ENCODE results near the gene MCRIP2. TPM values are rescaled to one million over a fixed set of nuclear protein-coding genes. Genes with fewer than 3 reads are reported as not detected.
A peak's percentile ranks its signal among the peaks of the same experiment; 100 is the strongest.

The MCRIP2 gene
- total and polyA plus RNA-seq, 9 of the 15 experiments (the other 6 are each of a cell fraction or from before 2014, with no cell fraction given): 0.80 to 120 (median 35.2) TPM

DNA sequence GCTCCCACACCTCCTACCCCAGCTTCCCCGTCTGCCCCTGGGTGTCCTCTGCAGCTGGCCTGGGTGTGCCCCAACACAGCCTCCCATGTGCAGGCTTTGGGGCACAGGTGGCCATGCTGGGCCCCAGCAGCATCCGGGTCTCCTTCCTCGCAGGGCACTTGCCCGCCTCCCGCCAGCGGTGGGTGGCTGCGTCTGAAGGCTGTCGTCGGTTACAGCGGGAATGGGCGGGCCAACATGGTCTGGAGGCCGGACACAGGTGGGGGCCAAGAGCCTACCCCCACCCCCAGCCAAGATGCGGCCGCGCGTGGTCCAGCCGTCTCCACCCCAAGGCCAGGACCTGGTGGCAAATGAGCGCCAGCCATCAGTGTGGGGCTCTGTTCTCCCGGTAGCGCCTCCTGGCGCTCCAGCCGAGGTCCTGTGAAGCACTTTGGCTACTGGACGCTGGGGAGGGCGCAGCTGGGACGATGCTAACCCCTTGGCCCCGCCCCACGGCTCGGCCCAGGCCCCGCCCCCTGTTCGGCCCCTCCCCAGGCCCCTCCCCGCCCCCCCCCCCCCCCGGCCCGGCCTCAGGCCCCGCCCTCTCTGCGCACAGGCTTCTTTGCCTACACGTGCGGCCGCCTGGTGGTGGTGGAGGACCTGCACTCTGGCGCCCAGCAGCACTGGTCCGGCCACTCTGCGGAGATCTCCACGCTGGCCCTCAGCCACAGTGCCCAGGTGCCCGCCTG is 19.0 kb downstream of the MCRIP2 start (continued):
- TF ChIP-seq, protein P1, sequence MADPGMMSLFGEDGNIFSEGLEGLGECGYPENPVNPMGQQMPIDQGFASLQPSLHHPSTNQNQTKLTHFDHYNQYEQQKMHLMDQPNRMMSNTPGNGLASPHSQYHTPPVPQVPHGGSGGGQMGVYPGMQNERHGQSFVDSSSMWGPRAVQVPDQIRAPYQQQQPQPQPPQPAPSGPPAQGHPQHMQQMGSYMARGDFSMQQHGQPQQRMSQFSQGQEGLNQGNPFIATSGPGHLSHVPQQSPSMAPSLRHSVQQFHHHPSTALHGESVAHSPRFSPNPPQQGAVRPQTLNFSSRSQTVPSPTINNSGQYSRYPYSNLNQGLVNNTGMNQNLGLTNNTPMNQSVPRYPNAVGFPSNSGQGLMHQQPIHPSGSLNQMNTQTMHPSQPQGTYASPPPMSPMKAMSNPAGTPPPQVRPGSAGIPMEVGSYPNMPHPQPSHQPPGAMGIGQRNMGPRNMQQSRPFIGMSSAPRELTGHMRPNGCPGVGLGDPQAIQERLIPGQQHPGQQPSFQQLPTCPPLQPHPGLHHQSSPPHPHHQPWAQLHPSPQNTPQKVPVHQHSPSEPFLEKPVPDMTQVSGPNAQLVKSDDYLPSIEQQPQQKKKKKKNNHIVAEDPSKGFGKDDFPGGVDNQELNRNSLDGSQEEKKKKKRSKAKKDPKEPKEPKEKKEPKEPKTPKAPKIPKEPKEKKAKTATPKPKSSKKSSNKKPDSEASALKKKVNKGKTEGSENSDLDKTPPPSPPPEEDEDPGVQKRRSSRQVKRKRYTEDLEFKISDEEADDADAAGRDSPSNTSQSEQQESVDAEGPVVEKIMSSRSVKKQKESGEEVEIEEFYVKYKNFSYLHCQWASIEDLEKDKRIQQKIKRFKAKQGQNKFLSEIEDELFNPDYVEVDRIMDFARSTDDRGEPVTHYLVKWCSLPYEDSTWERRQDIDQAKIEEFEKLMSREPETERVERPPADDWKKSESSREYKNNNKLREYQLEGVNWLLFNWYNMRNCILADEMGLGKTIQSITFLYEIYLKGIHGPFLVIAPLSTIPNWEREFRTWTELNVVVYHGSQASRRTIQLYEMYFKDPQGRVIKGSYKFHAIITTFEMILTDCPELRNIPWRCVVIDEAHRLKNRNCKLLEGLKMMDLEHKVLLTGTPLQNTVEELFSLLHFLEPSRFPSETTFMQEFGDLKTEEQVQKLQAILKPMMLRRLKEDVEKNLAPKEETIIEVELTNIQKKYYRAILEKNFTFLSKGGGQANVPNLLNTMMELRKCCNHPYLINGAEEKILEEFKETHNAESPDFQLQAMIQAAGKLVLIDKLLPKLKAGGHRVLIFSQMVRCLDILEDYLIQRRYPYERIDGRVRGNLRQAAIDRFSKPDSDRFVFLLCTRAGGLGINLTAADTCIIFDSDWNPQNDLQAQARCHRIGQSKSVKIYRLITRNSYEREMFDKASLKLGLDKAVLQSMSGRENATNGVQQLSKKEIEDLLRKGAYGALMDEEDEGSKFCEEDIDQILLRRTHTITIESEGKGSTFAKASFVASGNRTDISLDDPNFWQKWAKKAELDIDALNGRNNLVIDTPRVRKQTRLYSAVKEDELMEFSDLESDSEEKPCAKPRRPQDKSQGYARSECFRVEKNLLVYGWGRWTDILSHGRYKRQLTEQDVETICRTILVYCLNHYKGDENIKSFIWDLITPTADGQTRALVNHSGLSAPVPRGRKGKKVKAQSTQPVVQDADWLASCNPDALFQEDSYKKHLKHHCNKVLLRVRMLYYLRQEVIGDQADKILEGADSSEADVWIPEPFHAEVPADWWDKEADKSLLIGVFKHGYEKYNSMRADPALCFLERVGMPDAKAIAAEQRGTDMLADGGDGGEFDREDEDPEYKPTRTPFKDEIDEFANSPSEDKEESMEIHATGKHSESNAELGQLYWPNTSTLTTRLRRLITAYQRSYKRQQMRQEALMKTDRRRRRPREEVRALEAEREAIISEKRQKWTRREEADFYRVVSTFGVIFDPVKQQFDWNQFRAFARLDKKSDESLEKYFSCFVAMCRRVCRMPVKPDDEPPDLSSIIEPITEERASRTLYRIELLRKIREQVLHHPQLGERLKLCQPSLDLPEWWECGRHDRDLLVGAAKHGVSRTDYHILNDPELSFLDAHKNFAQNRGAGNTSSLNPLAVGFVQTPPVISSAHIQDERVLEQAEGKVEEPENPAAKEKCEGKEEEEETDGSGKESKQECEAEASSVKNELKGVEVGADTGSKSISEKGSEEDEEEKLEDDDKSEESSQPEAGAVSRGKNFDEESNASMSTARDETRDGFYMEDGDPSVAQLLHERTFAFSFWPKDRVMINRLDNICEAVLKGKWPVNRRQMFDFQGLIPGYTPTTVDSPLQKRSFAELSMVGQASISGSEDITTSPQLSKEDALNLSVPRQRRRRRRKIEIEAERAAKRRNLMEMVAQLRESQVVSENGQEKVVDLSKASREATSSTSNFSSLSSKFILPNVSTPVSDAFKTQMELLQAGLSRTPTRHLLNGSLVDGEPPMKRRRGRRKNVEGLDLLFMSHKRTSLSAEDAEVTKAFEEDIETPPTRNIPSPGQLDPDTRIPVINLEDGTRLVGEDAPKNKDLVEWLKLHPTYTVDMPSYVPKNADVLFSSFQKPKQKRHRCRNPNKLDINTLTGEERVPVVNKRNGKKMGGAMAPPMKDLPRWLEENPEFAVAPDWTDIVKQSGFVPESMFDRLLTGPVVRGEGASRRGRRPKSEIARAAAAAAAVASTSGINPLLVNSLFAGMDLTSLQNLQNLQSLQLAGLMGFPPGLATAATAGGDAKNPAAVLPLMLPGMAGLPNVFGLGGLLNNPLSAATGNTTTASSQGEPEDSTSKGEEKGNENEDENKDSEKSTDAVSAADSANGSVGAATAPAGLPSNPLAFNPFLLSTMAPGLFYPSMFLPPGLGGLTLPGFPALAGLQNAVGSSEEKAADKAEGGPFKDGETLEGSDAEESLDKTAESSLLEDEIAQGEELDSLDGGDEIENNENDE (IDR thresholded peaks at IDR 0.05; ENCODE audit: low read depth, low read length): no peak
- TF ChIP-seq ZNF146 (CRISPR knock-in tag; IDR thresholded peaks at IDR 0.05; ENCODE audit: unreplicated experiment) (no peak), BRF1 (IDR thresholded peaks at IDR 0.05; ENCODE audit: borderline replicate concordance, extremely low read depth, insufficient read length) (no peak), KDM2B (CRISPR knock-in tag; IDR thresholded peaks at IDR 0.05) (no peak), HCFC1 (IDR thresholded peaks at IDR 0.05; ENCODE audit: low read depth, low read length) (peak; percentile 49), MCM5 (IDR thresholded peaks at IDR 0.05; ENCODE audit: low read depth) (no peak), POLR2AphosphoS5 (IDR thresholded peaks at IDR 0.05; ENCODE audit: control insufficient read depth, insufficient read depth, low read depth, low read length) (no peak), PPARD (CRISPR knock-in tag; IDR thresholded peaks at IDR 0.05) (no peak), PRPF4 (IDR thresholded peaks at IDR 0.05; ENCODE audit: insufficient read depth, low read depth, low read length, poor library complexity, severe bottlenecking) (no peak), TEAD1 (CRISPR knock-in tag; IDR thresholded peaks at IDR 0.05) (no peak), SMAD4 (CRISPR knock-in tag; conservative IDR thresholded peaks at IDR 0.05) (no peak), SAFB (IDR thresholded peaks at IDR 0.05; ENCODE audit: borderline replicate concordance, low read depth, low read length) (0 out of 2 replicates have a peak, but pooled peaks have one; percentile 51), ZNF224 (CRISPR knock-in tag; IDR thresholded peaks at IDR 0.05) (no peak), ZNF584 (CRISPR knock-in tag; IDR thresholded peaks at IDR 0.05; ENCODE audit: low read depth) (no peak), PML (IDR thresholded peaks at IDR 0.05; ENCODE audit: low read length) (no peak)
- TF ChIP-seq, protein P2, sequence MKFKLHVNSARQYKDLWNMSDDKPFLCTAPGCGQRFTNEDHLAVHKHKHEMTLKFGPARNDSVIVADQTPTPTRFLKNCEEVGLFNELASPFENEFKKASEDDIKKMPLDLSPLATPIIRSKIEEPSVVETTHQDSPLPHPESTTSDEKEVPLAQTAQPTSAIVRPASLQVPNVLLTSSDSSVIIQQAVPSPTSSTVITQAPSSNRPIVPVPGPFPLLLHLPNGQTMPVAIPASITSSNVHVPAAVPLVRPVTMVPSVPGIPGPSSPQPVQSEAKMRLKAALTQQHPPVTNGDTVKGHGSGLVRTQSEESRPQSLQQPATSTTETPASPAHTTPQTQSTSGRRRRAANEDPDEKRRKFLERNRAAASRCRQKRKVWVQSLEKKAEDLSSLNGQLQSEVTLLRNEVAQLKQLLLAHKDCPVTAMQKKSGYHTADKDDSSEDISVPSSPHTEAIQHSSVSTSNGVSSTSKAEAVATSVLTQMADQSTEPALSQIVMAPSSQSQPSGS (CRISPR knock-in tag; IDR thresholded peaks at IDR 0.05): no peak
